ENCODE data around the gene GDF15. TPM values are rescaled to one million over a fixed set of nuclear protein-coding genes. Genes with fewer than 3 reads are reported as not detected.
A peak's percentile ranks its signal among the peaks of the same experiment; 100 is the strongest.
"Not testable (repeated sequence)": the region's sequence is repeated elsewhere in the genome, so short reads cannot be mapped to it uniquely, and the experiment has no call there.

Gene GDF15
- total RNA-seq, 1 experiment from 2014 or later: 27.3 TPM

GRCh38 chr19:18377026-18377425 is 8.9 kb upstream of the GDF15 start:
- TF ChIP-seq EMX1 (CRISPR knock-in tag; IDR thresholded peaks at IDR 0.05) (no peak), ZNF121 (CRISPR knock-in tag; IDR thresholded peaks at IDR 0.05) (peak; percentile 62; the same call in 1 of the 2 replicates)
- POLR2A ChIA-PET: no interaction called here
- CTCF ChIA-PET: interaction anchor here (1.0 kb wide), 2 partner anchors 11 to 27 kb away, joined by 3 to 6 read pairs; no protein-coding TSS in a partner anchor
- no peak overlapping the region for H3K27ac Mint-ChIP-seq
- DNase-seq (ENCODE audit: low spot score) (no peak), ATAC-seq (no peak)
- H3K4me3 Mint-ChIP-seq: no peak overlapping the region
- H3K4me1 Mint-ChIP-seq: peaks cover 25% of the 10 kb centered on the region
- no peaks in the 10 kb centered on the region for H3K9me3 Mint-ChIP-seq
- no peaks in the 10 kb centered on the region for H3K36me3 Mint-ChIP-seq
- H3K27me3 Mint-ChIP-seq (ENCODE audit: low read depth): no peaks in the 10 kb centered on the region

- CTCF ChIA-PET: interaction anchor here (0.6 to 1.7 kb wide), 7 partner anchors 8 to 102 kb away, joined by 3 to 16 read pairs (median 4); partner anchors contain the start of gene LSM4
- TF ChIP-seq TCF7 (CRISPR knock-in tag; IDR thresholded peaks at IDR 0.05; ENCODE audit: low read depth) (no peak), ZNF232 (CRISPR knock-in tag; IDR thresholded peaks at IDR 0.05) (no peak), MAX (CRISPR knock-in tag; IDR thresholded peaks at IDR 0.05) (peak; percentile 46; the same call in 1 of the 2 replicates), GABPB1 (CRISPR knock-in tag; IDR thresholded peaks at IDR 0.05) (peak; percentile 85), TEAD4 (CRISPR knock-in tag; IDR thresholded peaks at IDR 0.05) (no peak), ZNF121 (CRISPR knock-in tag; IDR thresholded peaks at IDR 0.05) (peak; percentile 91), SP1 (CRISPR knock-in tag; conservative IDR thresholded peaks at IDR 0.05) (no peak), USF2 (CRISPR knock-in tag; IDR thresholded peaks at IDR 0.05) (no peak), MYBL2 (CRISPR knock-in tag; IDR thresholded peaks at IDR 0.05) (no peak), CBFB (CRISPR knock-in tag; IDR thresholded peaks at IDR 0.05; ENCODE audit: low read depth) (no peak)
- TF ChIP-seq, protein P1, sequence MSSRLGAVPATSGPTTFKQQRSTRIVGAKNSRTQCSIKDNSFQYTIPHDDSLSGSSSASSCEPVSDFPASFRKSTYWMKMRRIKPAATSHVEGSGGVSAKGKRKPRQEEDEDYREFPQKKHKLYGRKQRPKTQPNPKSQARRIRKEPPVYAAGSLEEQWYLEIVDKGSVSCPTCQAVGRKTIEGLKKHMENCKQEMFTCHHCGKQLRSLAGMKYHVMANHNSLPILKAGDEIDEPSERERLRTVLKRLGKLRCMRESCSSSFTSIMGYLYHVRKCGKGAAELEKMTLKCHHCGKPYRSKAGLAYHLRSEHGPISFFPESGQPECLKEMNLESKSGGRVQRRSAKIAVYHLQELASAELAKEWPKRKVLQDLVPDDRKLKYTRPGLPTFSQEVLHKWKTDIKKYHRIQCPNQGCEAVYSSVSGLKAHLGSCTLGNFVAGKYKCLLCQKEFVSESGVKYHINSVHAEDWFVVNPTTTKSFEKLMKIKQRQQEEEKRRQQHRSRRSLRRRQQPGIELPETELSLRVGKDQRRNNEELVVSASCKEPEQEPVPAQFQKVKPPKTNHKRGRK (CRISPR knock-in tag; IDR thresholded peaks at IDR 0.05; ENCODE audit: borderline replicate concordance): no peak
- TF ChIP-seq, protein P2, sequence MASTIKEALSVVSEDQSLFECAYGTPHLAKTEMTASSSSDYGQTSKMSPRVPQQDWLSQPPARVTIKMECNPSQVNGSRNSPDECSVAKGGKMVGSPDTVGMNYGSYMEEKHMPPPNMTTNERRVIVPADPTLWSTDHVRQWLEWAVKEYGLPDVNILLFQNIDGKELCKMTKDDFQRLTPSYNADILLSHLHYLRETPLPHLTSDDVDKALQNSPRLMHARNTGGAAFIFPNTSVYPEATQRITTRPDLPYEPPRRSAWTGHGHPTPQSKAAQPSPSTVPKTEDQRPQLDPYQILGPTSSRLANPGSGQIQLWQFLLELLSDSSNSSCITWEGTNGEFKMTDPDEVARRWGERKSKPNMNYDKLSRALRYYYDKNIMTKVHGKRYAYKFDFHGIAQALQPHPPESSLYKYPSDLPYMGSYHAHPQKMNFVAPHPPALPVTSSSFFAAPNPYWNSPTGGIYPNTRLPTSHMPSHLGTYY (CRISPR knock-in tag; IDR thresholded peaks at IDR 0.05): no peak
- TF ChIP-seq, protein P3, sequence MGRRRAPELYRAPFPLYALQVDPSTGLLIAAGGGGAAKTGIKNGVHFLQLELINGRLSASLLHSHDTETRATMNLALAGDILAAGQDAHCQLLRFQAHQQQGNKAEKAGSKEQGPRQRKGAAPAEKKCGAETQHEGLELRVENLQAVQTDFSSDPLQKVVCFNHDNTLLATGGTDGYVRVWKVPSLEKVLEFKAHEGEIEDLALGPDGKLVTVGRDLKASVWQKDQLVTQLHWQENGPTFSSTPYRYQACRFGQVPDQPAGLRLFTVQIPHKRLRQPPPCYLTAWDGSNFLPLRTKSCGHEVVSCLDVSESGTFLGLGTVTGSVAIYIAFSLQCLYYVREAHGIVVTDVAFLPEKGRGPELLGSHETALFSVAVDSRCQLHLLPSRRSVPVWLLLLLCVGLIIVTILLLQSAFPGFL (CRISPR knock-in tag; IDR thresholded peaks at IDR 0.05; ENCODE audit: borderline replicate concordance): peak; percentile 76; the same call in 1 of the 2 replicates
- no peaks in the 10 kb centered on the region; the same call in 1 of the 2 replicates for H3K27me3 Mint-ChIP-seq (ENCODE audit: low read depth)
- DNase-seq (ENCODE audit: low spot score): peak; percentile 27
- H3K4me1 Mint-ChIP-seq: peaks cover 20% of the 10 kb centered on the region
- peak overlapping the region; percentile 2; the same call in 1 of the 2 replicates for H3K27ac Mint-ChIP-seq
- H3K9me3 Mint-ChIP-seq: no peaks in the 10 kb centered on the region
- H3K4me3 Mint-ChIP-seq: no peak overlapping the region
- no peaks in the 10 kb centered on the region for H3K36me3 Mint-ChIP-seq
- POLR2A ChIA-PET: interaction anchor here (0.9 to 1.2 kb wide), 2 partner anchors 33 to 52 kb away, joined by 3 to 4 read pairs; no protein-coding TSS in a partner anchor
- ATAC-seq: peak; percentile 74
Measured at GRCh38 chr19:18379803-18380747, 5.9 kb upstream of the GDF15 start.

DNA sequence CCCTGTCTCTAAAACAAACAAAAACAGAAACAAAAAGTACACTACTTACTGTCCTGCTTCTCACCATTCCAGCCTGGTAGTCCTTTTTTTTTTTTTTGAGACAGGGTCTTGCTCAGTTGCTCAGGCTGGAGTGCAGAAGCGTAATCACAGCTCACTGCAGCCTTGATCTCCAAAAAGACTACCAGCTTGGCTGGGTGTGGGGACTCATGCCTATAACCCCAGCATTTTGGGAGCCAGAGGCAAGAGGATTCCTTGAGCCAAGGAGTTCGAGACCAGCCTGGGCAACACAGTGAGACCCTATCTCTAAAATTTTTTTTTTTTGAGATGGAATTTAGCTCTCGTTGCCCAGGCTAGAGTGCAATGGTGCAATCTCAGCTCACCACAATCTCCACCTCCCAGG is 5.1 kb upstream of the GDF15 start:
- CTCF ChIA-PET: interaction anchor here (0.7 to 1.7 kb wide), 5 partner anchors 7 to 100 kb away, joined by 4 to 16 read pairs (median 5); partner anchors contain the start of genes JUND and LSM4
- no peak for ATAC-seq
- TF ChIP-seq, protein P4, sequence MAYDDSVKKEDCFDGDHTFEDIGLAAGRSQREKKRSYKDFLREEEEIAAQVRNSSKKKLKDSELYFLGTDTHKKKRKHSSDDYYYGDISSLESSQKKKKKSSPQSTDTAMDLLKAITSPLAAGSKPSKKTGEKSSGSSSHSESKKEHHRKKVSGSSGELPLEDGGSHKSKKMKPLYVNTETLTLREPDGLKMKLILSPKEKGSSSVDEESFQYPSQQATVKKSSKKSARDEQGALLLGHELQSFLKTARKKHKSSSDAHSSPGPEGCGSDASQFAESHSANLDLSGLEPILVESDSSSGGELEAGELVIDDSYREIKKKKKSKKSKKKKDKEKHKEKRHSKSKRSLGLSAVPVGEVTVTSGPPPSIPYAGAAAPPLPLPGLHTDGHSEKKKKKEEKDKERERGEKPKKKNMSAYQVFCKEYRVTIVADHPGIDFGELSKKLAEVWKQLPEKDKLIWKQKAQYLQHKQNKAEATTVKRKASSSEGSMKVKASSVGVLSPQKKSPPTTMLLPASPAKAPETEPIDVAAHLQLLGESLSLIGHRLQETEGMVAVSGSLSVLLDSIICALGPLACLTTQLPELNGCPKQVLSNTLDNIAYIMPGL (CRISPR knock-in tag; IDR thresholded peaks at IDR 0.05): no peak
- TF ChIP-seq NR3C1 (CRISPR knock-in tag; conservative IDR thresholded peaks at IDR 0.05; ENCODE audit: low read depth): no peak
- peak; percentile 88 for TF ChIP-seq ZNF121 (CRISPR knock-in tag; IDR thresholded peaks at IDR 0.05)
- TF ChIP-seq ZNF416 (CRISPR knock-in tag; IDR thresholded peaks at IDR 0.05): no peak
- TF ChIP-seq ELF4 (CRISPR knock-in tag; IDR thresholded peaks at IDR 0.05; ENCODE audit: low read depth): no peak
- no peak for DNase-seq (ENCODE audit: low spot score)
- H3K9me3 Mint-ChIP-seq: no peaks in the 10 kb centered on the region
- H3K36me3 Mint-ChIP-seq: no peaks in the 10 kb centered on the region
- H3K4me1 Mint-ChIP-seq: peaks cover 28% of the 10 kb centered on the region
- no peak overlapping the region for H3K27ac Mint-ChIP-seq
- no peaks in the 10 kb centered on the region; the same call in 1 of the 2 replicates for H3K27me3 Mint-ChIP-seq (ENCODE audit: low read depth)
- POLR2A ChIA-PET: interaction anchor here (0.9 to 1.2 kb wide), 3 partner anchors 34 to 81 kb away, joined by 3 to 4 read pairs (median 4); no protein-coding TSS in a partner anchor
- no peak overlapping the region for H3K4me3 Mint-ChIP-seq

DNA sequence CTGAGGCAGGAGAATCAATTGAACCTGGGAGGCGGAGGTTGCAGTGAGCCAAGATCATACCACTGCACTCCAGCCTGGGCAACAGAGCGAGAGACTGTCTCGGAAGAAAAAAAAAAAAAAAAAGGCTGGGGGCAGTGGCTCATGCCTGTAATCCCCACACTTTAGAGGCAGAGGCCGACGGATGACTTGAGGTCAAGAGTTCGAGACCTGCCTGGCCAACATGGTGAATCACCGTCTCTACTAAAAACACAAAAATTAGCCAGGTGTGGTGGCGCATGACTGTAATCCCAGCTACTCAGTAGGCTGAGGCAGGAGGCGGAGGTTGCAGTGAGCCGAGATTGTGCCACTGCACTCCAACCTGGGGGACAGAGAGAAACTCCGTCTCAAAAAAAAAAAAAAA is 2.3 kb upstream of the GDF15 start:
- ATAC-seq; H3K4me3 Mint-ChIP-seq; H3K27ac Mint-ChIP-seq; H3K9me3 Mint-ChIP-seq; DNase-seq (ENCODE audit: low spot score); H3K36me3 Mint-ChIP-seq: not testable (repeated sequence)
- POLR2A ChIA-PET: interaction anchor here (0.6 to 0.7 kb wide), 2 partner anchors 78 to 107 kb away, joined by 3 to 4 read pairs; no protein-coding TSS in a partner anchor
- Mint-ChIP-seq H3K27me3 (ENCODE audit: low read depth) (peaks cover 16% of the 10 kb centered on the region), H3K4me1 (peaks cover 37% of the 10 kb centered on the region)
- CTCF ChIA-PET: interaction anchor here (1.6 to 1.7 kb wide), 2 partner anchors 18 to 33 kb away, joined by 3 to 7 read pairs; no protein-coding TSS in a partner anchor

All from WTC11 (cell line).